ENCODE data around the gene ZNF700. TPM values are rescaled to one million over a fixed set of nuclear protein-coding genes. Genes with fewer than 3 reads are reported as not detected.

ZNF700 gene
- total and polyA plus RNA-seq, 2 donors (not counting 3 experiments of a cell fraction or from before 2014, with no cell fraction given), result 2.3 to 7.9 TPM

DNA sequence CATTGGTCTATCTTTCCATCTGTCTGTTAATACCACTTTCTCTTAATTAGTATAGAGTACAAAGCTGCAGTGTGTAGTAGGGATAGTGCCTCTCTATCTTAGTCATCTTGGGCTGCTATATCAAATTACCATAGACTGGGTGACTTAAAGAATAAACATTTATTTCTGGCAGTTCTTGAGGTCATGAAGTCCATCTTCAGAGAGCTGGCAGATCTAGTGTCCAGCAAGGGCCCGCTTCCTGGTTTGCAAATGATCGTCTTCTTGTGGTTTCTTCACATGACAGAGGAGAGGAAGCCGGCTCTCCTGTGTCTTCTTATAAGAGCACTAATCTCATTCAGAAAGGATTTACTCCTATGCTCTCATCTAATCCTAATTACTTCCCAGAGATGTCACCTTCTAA is 6.1 kb downstream of the ZNF700 start:
- no peak for DNase-seq (ENCODE audit: low read depth, low spot score)
- Histone ChIP-seq H3K36me3 (ENCODE audit: control insufficient read depth in 2 of 2, extremely low read depth in 1 of 2, insufficient read depth in 2 of 2, low read length in 2 of 2) (no peaks in the 10 kb centered on the region), H3K4me3 (replicated peaks in 1 of 3; ENCODE audit: insufficient read depth in 1 of 3, low read depth in 1 of 3, low read length in 3 of 3) (no peak overlapping the region), H3K27ac (ENCODE audit: insufficient read depth, low read depth, low read length) (no peak overlapping the region), H4K20me1 (replicated peaks; ENCODE audit: control insufficient read depth, extremely low read depth, insufficient read depth, low read length) (no peaks in the 10 kb centered on the region), H3K4me2 (ENCODE audit: insufficient read depth, low read length) (no peak overlapping the region), H3K79me2 (ENCODE audit: control insufficient read depth, insufficient read depth, low read length) (peaks cover 6% of the 10 kb centered on the region), H2AFZ (ENCODE audit: low read depth, low read length) (no peak overlapping the region), H3K4me1 (ENCODE audit: control insufficient read depth, extremely low read depth, insufficient read depth, low read length) (peaks cover 2% of the 10 kb centered on the region), H3K9me3 (replicated peaks; ENCODE audit: control insufficient read depth, insufficient read depth, low read length) (no peaks in the 10 kb centered on the region), H3K27me3 (ENCODE audit: control insufficient read depth in 2 of 2, insufficient read depth in 2 of 2, low read length in 2 of 2) (no peaks in the 10 kb centered on the region), H3K9me1 (replicated peaks; ENCODE audit: control insufficient read depth, extremely low read depth, insufficient read depth, low read length) (no peaks in the 10 kb centered on the region), H3K9ac (replicated peaks; ENCODE audit: extremely low read depth, insufficient read depth, low read length) (no peak overlapping the region)
- no peak for TF ChIP-seq GATA2 (IDR thresholded peaks at IDR 0.05; ENCODE audit: insufficient read depth, insufficient read length, low read depth, low read length)
- TF ChIP-seq POLR2A (IDR thresholded peaks at IDR 0.05; ENCODE audit: low read depth, low read length), result no peak
- no peak for TF ChIP-seq MYC (IDR thresholded peaks at IDR 0.05; ENCODE audit: low read depth, low read length)
- no peak for TF ChIP-seq POLR2AphosphoS5 (IDR thresholded peaks at IDR 0.05; ENCODE audit: insufficient read depth, low read depth, low read length)
- no peak for TF ChIP-seq FOS (IDR thresholded peaks at IDR 0.05; ENCODE audit: borderline replicate concordance, insufficient read depth, low read length)
- no peak for TF ChIP-seq EZH2 (IDR thresholded peaks at IDR 0.05; ENCODE audit: borderline replicate concordance, low read depth, low read length, severe bottlenecking)
- intact Hi-C loops (cut with micrococcal nuclease) (no loop called here), dilution Hi-C loops (cut with MboI; ENCODE audit: extremely low pct_ligation_motif_present, low sequenced_read_pairs) (no loop called here)
- POLR2A ChIA-PET, result no interaction called here
- CTCF ChIA-PET, result no interaction called here
- no peak for FAIRE-seq
- BruUV-seq (replicated peaks), result no TSS peak

DNA sequence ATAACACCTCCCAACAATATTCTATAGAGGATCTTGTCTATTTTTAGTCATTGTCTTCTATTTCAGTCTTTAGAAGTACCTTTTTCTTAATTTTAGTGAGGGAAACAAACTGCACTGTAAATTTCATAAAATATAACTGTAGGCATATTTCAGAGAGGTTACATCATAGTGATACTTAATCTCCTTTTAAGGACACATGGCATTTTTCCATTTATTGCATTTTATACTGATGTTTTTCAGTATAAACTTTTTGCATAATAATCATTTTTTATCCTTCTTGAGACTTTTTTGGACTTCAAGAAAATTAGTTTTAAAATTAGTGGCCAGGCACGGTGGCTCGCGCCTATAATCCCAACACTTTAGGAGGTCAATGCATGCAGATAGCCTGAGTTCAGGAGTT is 6.6 kb downstream of the ZNF700 start:
- Histone ChIP-seq H3K9ac (replicated peaks; ENCODE audit: extremely low read depth, insufficient read depth, low read length) (no peak overlapping the region), H3K27ac (ENCODE audit: insufficient read depth, low read depth, low read length) (no peak overlapping the region), H4K20me1 (replicated peaks; ENCODE audit: control insufficient read depth, extremely low read depth, insufficient read depth, low read length) (no peaks in the 10 kb centered on the region), H3K36me3 (ENCODE audit: control insufficient read depth in 2 of 2, extremely low read depth in 1 of 2, insufficient read depth in 2 of 2, low read length in 2 of 2) (no peaks in the 10 kb centered on the region), H3K9me1 (replicated peaks; ENCODE audit: control insufficient read depth, extremely low read depth, insufficient read depth, low read length) (no peaks in the 10 kb centered on the region), H3K9me3 (replicated peaks; ENCODE audit: control insufficient read depth, insufficient read depth, low read length) (no peaks in the 10 kb centered on the region), H3K27me3 (ENCODE audit: control insufficient read depth in 2 of 2, insufficient read depth in 2 of 2, low read length in 2 of 2) (no peaks in the 10 kb centered on the region), H3K4me1 (ENCODE audit: control insufficient read depth, extremely low read depth, insufficient read depth, low read length) (no peaks in the 10 kb centered on the region), H3K4me2 (ENCODE audit: insufficient read depth, low read length) (no peak overlapping the region), H2AFZ (ENCODE audit: low read depth, low read length) (no peak overlapping the region), H3K4me3 (replicated peaks in 1 of 3; ENCODE audit: insufficient read depth in 1 of 3, low read depth in 1 of 3, low read length in 3 of 3) (no peak overlapping the region), H3K79me2 (ENCODE audit: control insufficient read depth, insufficient read depth, low read length) (peaks cover 6% of the 10 kb centered on the region)
- intact Hi-C loops (cut with micrococcal nuclease) (no loop called here), dilution Hi-C loops (cut with MboI; ENCODE audit: extremely low pct_ligation_motif_present, low sequenced_read_pairs) (no loop called here)
- CTCF ChIA-PET, result no interaction called here
- DNase-seq (ENCODE audit: low read depth, low spot score) (no peak), FAIRE-seq (no peak)
- POLR2A ChIA-PET, result no interaction called here
- TF ChIP-seq POLR2AphosphoS5 (IDR thresholded peaks at IDR 0.05; ENCODE audit: insufficient read depth, low read depth, low read length), result no peak
- TF ChIP-seq MYC (IDR thresholded peaks at IDR 0.05; ENCODE audit: low read depth, low read length), result no peak
- TF ChIP-seq, protein P1, sequence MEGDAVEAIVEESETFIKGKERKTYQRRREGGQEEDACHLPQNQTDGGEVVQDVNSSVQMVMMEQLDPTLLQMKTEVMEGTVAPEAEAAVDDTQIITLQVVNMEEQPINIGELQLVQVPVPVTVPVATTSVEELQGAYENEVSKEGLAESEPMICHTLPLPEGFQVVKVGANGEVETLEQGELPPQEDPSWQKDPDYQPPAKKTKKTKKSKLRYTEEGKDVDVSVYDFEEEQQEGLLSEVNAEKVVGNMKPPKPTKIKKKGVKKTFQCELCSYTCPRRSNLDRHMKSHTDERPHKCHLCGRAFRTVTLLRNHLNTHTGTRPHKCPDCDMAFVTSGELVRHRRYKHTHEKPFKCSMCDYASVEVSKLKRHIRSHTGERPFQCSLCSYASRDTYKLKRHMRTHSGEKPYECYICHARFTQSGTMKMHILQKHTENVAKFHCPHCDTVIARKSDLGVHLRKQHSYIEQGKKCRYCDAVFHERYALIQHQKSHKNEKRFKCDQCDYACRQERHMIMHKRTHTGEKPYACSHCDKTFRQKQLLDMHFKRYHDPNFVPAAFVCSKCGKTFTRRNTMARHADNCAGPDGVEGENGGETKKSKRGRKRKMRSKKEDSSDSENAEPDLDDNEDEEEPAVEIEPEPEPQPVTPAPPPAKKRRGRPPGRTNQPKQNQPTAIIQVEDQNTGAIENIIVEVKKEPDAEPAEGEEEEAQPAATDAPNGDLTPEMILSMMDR (IDR thresholded peaks at IDR 0.05; ENCODE audit: extremely low read depth in 1 of 2, insufficient read depth in 1 of 2, low read depth in 1 of 2, low read length in 2 of 2), result no peak
- no peak for TF ChIP-seq JUN (IDR thresholded peaks at IDR 0.05; ENCODE audit: borderline replicate concordance, insufficient read depth, insufficient read length, low read depth)
- no peak for TF ChIP-seq FOS (IDR thresholded peaks at IDR 0.05; ENCODE audit: borderline replicate concordance, insufficient read depth, low read length)
- TF ChIP-seq POLR2A (IDR thresholded peaks at IDR 0.05; ENCODE audit: low read depth, low read length), result no peak
- TF ChIP-seq EZH2 (IDR thresholded peaks at IDR 0.05; ENCODE audit: borderline replicate concordance, low read depth, low read length, severe bottlenecking), result no peak
- no peak for TF ChIP-seq GATA2 (IDR thresholded peaks at IDR 0.05; ENCODE audit: insufficient read depth, insufficient read length, low read depth, low read length)
- TF ChIP-seq, protein P2, sequence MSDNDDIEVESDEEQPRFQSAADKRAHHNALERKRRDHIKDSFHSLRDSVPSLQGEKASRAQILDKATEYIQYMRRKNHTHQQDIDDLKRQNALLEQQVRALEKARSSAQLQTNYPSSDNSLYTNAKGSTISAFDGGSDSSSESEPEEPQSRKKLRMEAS (IDR thresholded peaks at IDR 0.05; ENCODE audit: insufficient read depth, insufficient read length), result no peak
- no TSS peak for BruUV-seq (replicated peaks)

All from endothelial cell of umbilical vein (primary cell).